Tibial artery (tissue), 4 donors: ENCODE data around the gene PITPNM1.

ENCODE experiments used
- DNase-seq, 2 donors: peaks; one replicate each; pipeline ENCODE4 v3.0.0-alpha.2; 2019
- H3K27ac ChIP-seq, 2 donors: fragments of 200-600 bp; sonication (generic) in 1 of 2; 1 replicate in 1 of 2; 2 replicates in 1 of 2; pipeline ENCODE4 v1.5.1; 2018 to 2019; ENCODE audit warnings: mild to moderate bottlenecking in 1 of 2
- H3K27me3 ChIP-seq, 2 donors: fragments of 200-600 bp; sonication (generic) in 1 of 2; one replicate each; pipeline versions ENCODE4 v1.5.1 to v1.6.0; 2016 to 2019
- H3K36me3 ChIP-seq, 3 donors: fragments of 200-600 bp; sonication (generic) in 2 of 3; one replicate each; pipeline ENCODE4 v1.5.1; 2016 to 2019; ENCODE audit warnings: mild to moderate bottlenecking in 2 of 3
- H3K4me1 ChIP-seq, 4 donors: fragments of 200-600 bp; sonication (generic) in 2 of 4; 1 replicate in 3 of 4; 2 replicates in 1 of 4; pipeline ENCODE4 v1.5.1; 2016 to 2019
- H3K4me3 ChIP-seq, 2 donors: fragments of 200-600 bp; sonication (generic) in 1 of 2; 1 replicate in 1 of 2; 2 replicates in 1 of 2; pipeline ENCODE4 v1.5.1; 2018 to 2019; ENCODE audit warnings: mild to moderate bottlenecking in 2 of 2
- H3K9me3 ChIP-seq, 3 donors: fragments of 200-600 bp; sonication (generic) in 1 of 3; one replicate each; pipeline ENCODE4 v1.5.1; 2016 to 2019
- CTCF ChIP-seq, 2 experiments: fragments of 200-600 bp in 1 of 2; fragments of 450-650 bp in 1 of 2; IDR thresholded peaks; one replicate each; pipeline ENCODE4 v1.5.1; 2017 to 2019; ENCODE audit warnings: antibody characterized with exemption in 2 of 2, mild to moderate bottlenecking in 1 of 2, moderate library complexity in 1 of 2
- intact Hi-C: fragments of 100-400 bp; cut with DNase I; formaldehyde crosslinking; loops from one replicate; pipeline ENCODE4 v1.15.0; 2023; ENCODE audit warnings: low total_unique reads

Gene PITPNM1

GRCh38 chr11:67463186-67463585 lies 42.0 kb downstream of the PITPNM1 start:
- no peaks in the 10 kb centered on the region for H3K27me3 ChIP-seq
- intact Hi-C loops: no loop called here
- H3K4me1 ChIP-seq: peaks cover 0 to 41% (median 30%) of the 10 kb centered on the region in 4 donors
- no peaks in the 10 kb centered on the region for H3K9me3 ChIP-seq
- DNase-seq: peak in 1 of 2 donors; percentile 59
- no peaks in the 10 kb centered on the region for H3K36me3 ChIP-seq
- no peak overlapping the region for H3K4me3 ChIP-seq
- TF ChIP-seq CTCF (IDR thresholded peaks at IDR 0.05): no peak
- H3K27ac ChIP-seq: peak overlapping the region; percentile 95 to 97

GRCh38 chr11:67458266-67458665 lies 46.9 kb downstream of the PITPNM1 start:
- TF ChIP-seq CTCF (IDR thresholded peaks at IDR 0.05): no peak
- H3K9me3 ChIP-seq: no peaks in the 10 kb centered on the region
- H3K27me3 ChIP-seq: no peaks in the 10 kb centered on the region
- peak in 1 of 2 donors; percentile 54 for DNase-seq
- intact Hi-C loops: no loop called here
- no peak overlapping the region for H3K27ac ChIP-seq
- peaks cover 0 to under 1% (median 0%) of the 10 kb centered on the region in 4 donors for H3K4me1 ChIP-seq
- H3K4me3 ChIP-seq: no peak overlapping the region
- H3K36me3 ChIP-seq: no peaks in the 10 kb centered on the region

GRCh38 chr11:67457453-67457852 lies 47.7 kb downstream of the PITPNM1 start:
- intact Hi-C loops: no loop called here
- Histone ChIP-seq H3K27ac (no peak overlapping the region), H3K36me3 (no peaks in the 10 kb centered on the region), H3K4me3 (no peak overlapping the region), H3K4me1 (no peaks in the 10 kb centered on the region), H3K27me3 (no peaks in the 10 kb centered on the region), H3K9me3 (no peaks in the 10 kb centered on the region)
- no peak for DNase-seq
- TF ChIP-seq CTCF (IDR thresholded peaks at IDR 0.05): no peak

GRCh38 chr11:67456068-67456705 lies 49.0 kb downstream of the PITPNM1 start:
- Histone ChIP-seq H3K27ac (no peak overlapping the region), H3K27me3 (no peaks in the 10 kb centered on the region), H3K36me3 (no peaks in the 10 kb centered on the region), H3K4me1 (no peaks in the 10 kb centered on the region), H3K9me3 (no peaks in the 10 kb centered on the region), H3K4me3 (no peak overlapping the region)
- peak in 1 of 2 donors; percentile 58 for DNase-seq
- intact Hi-C loops: no loop called here
- no peak for TF ChIP-seq CTCF (IDR thresholded peaks at IDR 0.05)

GRCh38 chr11:67455054-67455453 lies 50.1 kb downstream of the PITPNM1 start, which contains the start of gene CABP4:
CABP4 (plus strand) TSS chr11:67455354; CDS start chr11:67455424, 70 bp downstream.
- no peaks in the 10 kb centered on the region for H3K27me3 ChIP-seq
- H3K4me1 ChIP-seq: no peaks in the 10 kb centered on the region
- no peaks in the 10 kb centered on the region for H3K36me3 ChIP-seq
- no peak for TF ChIP-seq CTCF (IDR thresholded peaks at IDR 0.05)
- H3K27ac ChIP-seq: no peak within 1 kb of the TSS
- H3K9me3 ChIP-seq: no peaks in the 10 kb centered on the region
- no peak within 1 kb of the TSS for H3K4me3 ChIP-seq
- intact Hi-C loops: no loop called here
- DNase-seq: no peak
